Activated CD4-positive, alpha-beta memory T cell treated with anti-CD3 and anti-CD28 coated beads for 36 hours (primary cell): ENCODE measurements around the gene SHCBP1. TPM values are rescaled to one million over a fixed set of nuclear protein-coding genes. Genes with fewer than 3 reads are reported as not detected.
"Not testable (repeated sequence)": the region's sequence is repeated elsewhere in the genome, so short reads cannot be mapped to it uniquely, and the experiment has no call there.

ENCODE experiments used
- CTCF ChIA-PET: fragments of 350-600 bp; sonication (Branson Sonifier 250); formaldehyde crosslinking; loops from one replicate; lab custom pipeline; 2021; ENCODE audit warnings: antibody characterized with exemption, inconsistent platforms; lab: Charles Lee
- POLR2A ChIA-PET: fragments of 350-600 bp; sonication (Branson Sonifier 250); formaldehyde crosslinking; loops from one replicate; lab custom pipeline; 2021; ENCODE audit warnings: antibody characterized with exemption; lab: Charles Lee
- DNase-seq: peaks from one replicate; pipeline ENCODE4 v3.0.0-alpha.2; 2020
- H3K27ac Mint-ChIP-seq: one replicate; pipeline ENCODE4 v1.8.0; 2021; ENCODE audit warnings: mixed read lengths
- H3K27me3 Mint-ChIP-seq: one replicate; pipeline ENCODE4 v1.8.0; 2021; ENCODE audit warnings: mixed read lengths
- H3K36me3 Mint-ChIP-seq: one replicate; pipeline ENCODE4 v1.8.0; 2021; ENCODE audit warnings: mixed read lengths
- H3K4me1 Mint-ChIP-seq: one replicate; pipeline ENCODE4 v1.8.0; 2021; ENCODE audit warnings: low read depth, mixed read lengths
- H3K4me3 Mint-ChIP-seq: one replicate; pipeline ENCODE4 v1.8.0; 2021; ENCODE audit warnings: mild to moderate bottlenecking, mixed read lengths
- H3K9me3 Mint-ChIP-seq: one replicate; pipeline ENCODE4 v1.8.0; 2021; ENCODE audit warnings: mixed read lengths
- intact Hi-C: fragments of 100-400 bp; cut with micrococcal nuclease; formaldehyde crosslinking; loops from one replicate; pipeline ENCODE4 v1.15.1; 2023
- total RNA-seq, 2 experiments: library from RNA; stranded (reverse); gene quantifications; one replicate each; pipeline ENCODE4 v1.2.3, GENCODE V29; 2021

SHCBP1 gene
- total RNA-seq, 2 experiments from 2014 or later: 49.0 to 50.5 TPM

GRCh38 chr16:46629331-46630219 is 8.4 kb upstream of the SHCBP1 start:
- intact Hi-C loops: no loop called here
- Mint-ChIP-seq H3K9me3 (no peaks in the 10 kb centered on the region), H3K4me3 (no peak overlapping the region), H3K36me3 (no peaks in the 10 kb centered on the region), H3K4me1 (no peaks in the 10 kb centered on the region), H3K27me3 (no peaks in the 10 kb centered on the region), H3K27ac (no peak overlapping the region)
- ChIA-PET POLR2A (no interaction called here), CTCF (interaction anchor here (0.6 kb wide), 1 partner anchor 266 kb away, joined by 3 read pairs; no protein-coding TSS in a partner anchor)
- no peak for DNase-seq

GRCh38 chr16:46627746-46628145 is 6.6 kb upstream of the SHCBP1 start:
- ChIA-PET CTCF (no interaction called here), POLR2A (no interaction called here)
- intact Hi-C loops: no loop called here
- Mint-ChIP-seq H3K36me3 (no peaks in the 10 kb centered on the region), H3K4me1 (no peaks in the 10 kb centered on the region), H3K27me3 (no peaks in the 10 kb centered on the region), H3K4me3 (no peak overlapping the region), H3K27ac (no peak overlapping the region), H3K9me3 (no peaks in the 10 kb centered on the region)
- no peak for DNase-seq

DNA sequence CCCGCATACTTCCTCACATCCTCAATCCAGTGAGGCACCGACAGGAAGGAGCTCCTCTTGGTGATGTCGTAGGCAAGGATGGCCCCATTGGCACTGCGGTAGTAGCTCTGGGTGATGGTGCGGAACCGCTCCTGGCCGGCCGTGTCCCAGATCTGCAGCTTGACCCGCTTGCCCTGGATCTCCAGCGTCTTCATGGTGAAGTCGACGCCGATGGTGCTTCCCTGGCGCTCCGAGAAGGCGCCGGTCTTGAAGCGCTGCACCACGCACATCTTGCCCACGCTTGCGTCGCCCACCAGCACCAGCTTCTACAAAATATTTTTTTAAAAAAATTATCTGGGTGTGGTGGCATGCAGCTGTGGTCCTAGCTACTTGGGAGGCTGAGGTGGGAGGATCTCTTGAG is 5.5 kb upstream of the SHCBP1 start:
- H3K4me1 Mint-ChIP-seq, H3K36me3 Mint-ChIP-seq, CTCF ChIA-PET, intact Hi-C loops, POLR2A ChIA-PET, H3K27me3 Mint-ChIP-seq, H3K9me3 Mint-ChIP-seq, DNase-seq, H3K27ac Mint-ChIP-seq, H3K4me3 Mint-ChIP-seq: not testable (repeated sequence)

DNA sequence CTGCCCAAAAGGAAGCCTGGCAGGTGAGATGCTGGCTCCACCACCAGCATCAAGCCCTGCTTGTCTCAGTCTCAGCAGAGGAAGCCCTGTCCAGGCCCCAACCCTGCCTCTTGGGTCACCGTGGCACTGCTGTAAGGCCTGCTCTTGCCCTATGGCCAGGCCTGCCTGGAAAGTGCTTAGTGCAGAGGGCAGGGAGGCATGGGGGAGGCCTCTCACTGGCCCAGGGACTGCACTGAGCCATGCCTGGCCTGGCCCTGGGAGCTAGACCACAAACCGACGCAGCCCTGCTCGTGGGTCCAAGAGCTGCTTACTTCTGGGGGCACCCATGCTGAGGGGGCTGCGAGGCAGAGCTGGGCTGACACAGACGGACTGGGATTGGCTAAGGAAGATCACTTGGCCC is 3.7 kb upstream of the SHCBP1 start:
- H3K9me3 Mint-ChIP-seq, CTCF ChIA-PET, DNase-seq, POLR2A ChIA-PET, H3K27me3 Mint-ChIP-seq, H3K36me3 Mint-ChIP-seq, H3K4me3 Mint-ChIP-seq, H3K27ac Mint-ChIP-seq: not testable (repeated sequence)
- intact Hi-C loops: loop anchor here (5.0 kb wide), 1 partner anchor 347 kb away; the partner anchor contains the start of gene DNAJA2
- H3K4me1 Mint-ChIP-seq: peaks cover 19% of the 10 kb centered on the region

DNA sequence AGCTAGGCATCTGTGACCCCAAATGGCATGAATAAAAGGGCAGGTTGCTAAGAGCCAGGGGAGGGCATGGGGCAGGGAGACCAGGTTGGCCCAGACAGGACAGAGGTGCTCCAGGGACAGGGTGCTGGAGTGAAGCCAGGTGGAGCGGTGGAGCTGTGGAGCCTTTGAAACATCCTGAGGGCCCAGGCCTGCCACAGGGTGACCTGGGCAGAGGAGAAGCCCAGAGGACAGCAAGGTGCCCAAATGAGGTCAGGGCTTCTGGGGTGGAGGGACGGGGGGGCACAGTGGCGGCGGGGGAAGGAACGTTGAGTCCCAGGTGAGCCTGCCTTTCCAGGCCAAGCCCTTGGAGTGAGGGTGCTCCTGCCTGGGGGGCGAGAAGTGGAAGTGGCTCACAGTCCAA is 2.5 kb upstream of the SHCBP1 start:
- H3K27me3 Mint-ChIP-seq, DNase-seq, H3K9me3 Mint-ChIP-seq, H3K4me3 Mint-ChIP-seq, H3K27ac Mint-ChIP-seq, POLR2A ChIA-PET, H3K36me3 Mint-ChIP-seq, CTCF ChIA-PET: not testable (repeated sequence)
- peaks cover 21% of the 10 kb centered on the region for H3K4me1 Mint-ChIP-seq
- intact Hi-C loops: loop anchor here (5.0 kb wide), 1 partner anchor 349 kb away; the partner anchor contains the start of gene DNAJA2

DNA sequence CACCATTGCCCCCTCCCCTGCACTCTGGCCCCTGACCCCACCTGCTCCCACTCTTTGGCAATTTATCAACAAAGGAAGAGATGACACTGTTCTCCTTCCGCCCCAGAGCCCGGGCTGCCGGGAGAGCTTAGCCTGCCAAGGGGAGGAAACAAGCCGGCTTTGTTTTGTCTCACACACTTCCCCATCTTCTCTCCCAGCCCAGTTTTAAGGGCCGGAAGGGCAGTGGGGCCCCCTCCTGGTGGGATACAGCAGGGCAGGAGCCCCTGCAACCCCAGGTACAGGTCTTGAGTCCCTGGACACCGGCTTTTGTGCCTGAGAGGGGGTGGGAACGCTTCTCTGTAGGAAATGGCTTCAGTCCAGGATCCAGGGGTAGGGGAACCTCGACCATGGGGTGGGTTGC is 2.1 kb upstream of the SHCBP1 start:
- H3K4me1 Mint-ChIP-seq: peaks cover 21% of the 10 kb centered on the region
- H3K4me3 Mint-ChIP-seq, CTCF ChIA-PET, H3K9me3 Mint-ChIP-seq, H3K36me3 Mint-ChIP-seq, DNase-seq, H3K27me3 Mint-ChIP-seq, POLR2A ChIA-PET, H3K27ac Mint-ChIP-seq: not testable (repeated sequence)
- intact Hi-C loops: loop anchor here (5.0 kb wide), 1 partner anchor 349 kb away; the partner anchor contains the start of gene DNAJA2

GRCh38 chr16:46621934-46622676 is 926 bp upstream of the SHCBP1 start:
- ChIA-PET CTCF (interaction anchor here (1.4 kb wide), 1 partner anchor 69 kb away, joined by 8 read pairs; no protein-coding TSS in a partner anchor), POLR2A (interaction anchor here (1.1 kb wide), 1 partner anchor 13 kb away, joined by 6 read pairs; no protein-coding TSS in a partner anchor)
- H3K27me3 Mint-ChIP-seq: no peaks in the 10 kb centered on the region
- intact Hi-C loops: loop anchor here (2.0 to 5.0 kb wide), 3 partner anchors 67 to 350 kb away; partner anchors contain the start of genes C16orf87, DNAJA2, ORC6 and VPS35
- DNase-seq: no peak
- no peaks in the 10 kb centered on the region for H3K9me3 Mint-ChIP-seq
- H3K4me1 Mint-ChIP-seq: peaks cover 23% of the 10 kb centered on the region
- H3K27ac Mint-ChIP-seq: no peak overlapping the region
- H3K36me3 Mint-ChIP-seq: peaks cover 4% of the 10 kb centered on the region
- H3K4me3 Mint-ChIP-seq: peak overlapping the region; percentile 89

- DNase-seq: peak; percentile 16
- Mint-ChIP-seq H3K36me3 (peaks cover 17% of the 10 kb centered on the region), H3K4me3 (peak overlapping the region; percentile 89), H3K27me3 (no peaks in the 10 kb centered on the region), H3K27ac (peak overlapping the region; percentile 64), H3K4me1 (peaks cover 23% of the 10 kb centered on the region), H3K9me3 (no peaks in the 10 kb centered on the region)
- ChIA-PET CTCF (interaction anchor here (0.6 kb wide), 1 partner anchor 352 kb away, joined by 3 read pairs; no protein-coding TSS in a partner anchor), POLR2A (interaction anchor here (0.6 kb wide), 1 partner anchor 268 kb away, joined by 3 read pairs; no protein-coding TSS in a partner anchor)
- intact Hi-C loops: loop anchor here (2.0 to 5.0 kb wide), 3 partner anchors 68 to 352 kb away; partner anchors contain the start of genes C16orf87, DNAJA2, ORC6 and VPS35
Observed at GRCh38 chr16:46620266-46621005, 743 bp downstream of the SHCBP1 start.

- Mint-ChIP-seq H3K4me3 (no peak overlapping the region), H3K4me1 (peaks cover 23% of the 10 kb centered on the region), H3K36me3 (peaks cover 22% of the 10 kb centered on the region), H3K27ac (no peak overlapping the region), H3K27me3 (no peaks in the 10 kb centered on the region), H3K9me3 (no peaks in the 10 kb centered on the region)
- intact Hi-C loops: no loop called here
- DNase-seq: no peak
- POLR2A ChIA-PET: no interaction called here
- CTCF ChIA-PET: interaction anchor here (1.4 kb wide), 1 partner anchor 65 kb away, joined by 4 read pairs; no protein-coding TSS in a partner anchor
Observed at GRCh38 chr16:46618516-46618915, 2.7 kb downstream of the SHCBP1 start.

DNA sequence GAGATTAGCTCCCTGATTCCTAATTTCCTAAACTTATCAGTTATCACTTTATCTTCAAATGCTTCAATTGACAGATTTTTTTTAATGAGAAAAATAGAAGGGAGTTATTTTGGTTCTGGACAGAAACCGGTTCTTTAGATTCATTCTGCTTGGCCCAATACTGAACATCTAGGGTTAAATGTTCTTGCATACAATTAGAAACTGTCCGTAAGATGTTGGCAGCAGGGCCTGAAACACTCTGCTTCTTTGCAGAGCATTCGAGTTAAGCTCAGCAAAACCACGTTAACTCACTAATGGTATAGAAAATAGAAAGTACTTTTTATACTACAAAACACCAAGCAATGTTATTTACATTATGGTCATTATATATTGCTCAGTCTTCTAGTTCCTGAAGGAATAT is 7.2 kb downstream of the SHCBP1 start:
- POLR2A ChIA-PET: no interaction called here
- no peak for DNase-seq
- Mint-ChIP-seq H3K36me3 (peaks cover 23% of the 10 kb centered on the region), H3K9me3 (no peaks in the 10 kb centered on the region), H3K4me3 (no peak overlapping the region), H3K27me3 (no peaks in the 10 kb centered on the region), H3K4me1 (peaks cover 2% of the 10 kb centered on the region), H3K27ac (no peak overlapping the region)
- intact Hi-C loops: no loop called here
- CTCF ChIA-PET: interaction anchor here (1.4 to 1.6 kb wide), 2 partner anchors 60 kb away, joined by 4 to 5 read pairs; no protein-coding TSS in a partner anchor

GRCh38 chr16:46613352-46613751 is 7.8 kb downstream of the SHCBP1 start:
- POLR2A ChIA-PET: no interaction called here
- Mint-ChIP-seq H3K9me3 (no peaks in the 10 kb centered on the region), H3K27ac (no peak overlapping the region), H3K27me3 (no peaks in the 10 kb centered on the region), H3K4me1 (peaks cover 2% of the 10 kb centered on the region), H3K36me3 (peaks cover 23% of the 10 kb centered on the region), H3K4me3 (no peak overlapping the region)
- intact Hi-C loops: no loop called here
- DNase-seq: no peak
- CTCF ChIA-PET: interaction anchor here (1.4 to 1.6 kb wide), 2 partner anchors 59 to 60 kb away, joined by 4 to 5 read pairs; no protein-coding TSS in a partner anchor
